AG04450 (cell line): ENCODE results near the gene ADTRP. TPM values are rescaled to one million over a fixed set of nuclear protein-coding genes. Genes with fewer than 3 reads are reported as not detected.

ENCODE experiments used
- CTCF ChIA-PET: fragments of 300-600, 350-600 bp; formaldehyde crosslinking; extraction: SDS; loops from one replicate; lab custom pipeline; 2022; ENCODE audit warnings: antibody characterized with exemption, inconsistent platforms; lab: Charles Lee
- POLR2A ChIA-PET: fragments of 350-600 bp; formaldehyde crosslinking; extraction: SDS; loops from one replicate; lab custom pipeline; 2021; ENCODE audit warnings: antibody characterized with exemption, inconsistent platforms; lab: Yijun Ruan, JAX
- DNase-seq: peaks from one replicate; pipeline ENCODE4 v3.0.0-alpha.2; 2011; ENCODE audit warnings: low read depth, low spot score
- H3K27ac ChIP-seq: one replicate; pipeline ENCODE4 v1.5.1; 2012; ENCODE audit warnings: low read depth, low read length, control low read depth
- H3K27me3 ChIP-seq: one replicate; pipeline ENCODE4 v1.6.0; 2012; ENCODE audit warnings: low read length; ENCODE audit not compliant: control insufficient read depth, insufficient read depth
- H3K4me3 ChIP-seq: 2 replicates; pipeline ENCODE4 v1.5.1; 2011; ENCODE audit warnings: mild to moderate bottlenecking, low read depth, low read length, control low read depth
- H3K9me3 ChIP-seq: 2 replicates; pipeline ENCODE4 v1.5.1; 2012; ENCODE audit warnings: low read length; ENCODE audit not compliant: control insufficient read depth, insufficient read depth
- CTCF ChIP-seq: IDR thresholded peaks from 2 replicates; pipeline ENCODE4 v1.5.1; 2011; ENCODE audit warnings: low read depth, low read length, control low read depth, inconsistent platforms
- polyA plus RNA-seq: library from polyadenylated mRNA; depleted of rRNA; stranded (reverse); fragments of >200 nt; gene quantifications from 2 replicates; pipeline ENCODE4 v1.2.3, GENCODE V29; 2011

The ADTRP gene
- polyA plus RNA-seq, 1 experiment: 0.33 TPM

GRCh38 chr6:11724286-11724685 lies 54.3 kb downstream of the ADTRP start:
- POLR2A ChIA-PET: no interaction called here
- no peaks in the 10 kb centered on the region; the same call in 1 of the 2 replicates for H3K9me3 ChIP-seq
- no peaks in the 10 kb centered on the region for H3K27me3 ChIP-seq
- no peak for TF ChIP-seq CTCF
- no peak for DNase-seq
- H3K4me3 ChIP-seq: no peak overlapping the region
- H3K27ac ChIP-seq: no peak overlapping the region
- CTCF ChIA-PET: no interaction called here

- Histone ChIP-seq H3K4me3 (no peak overlapping the region), H3K27ac (no peak overlapping the region), H3K9me3 (no peaks in the 10 kb centered on the region; the same call in 1 of the 2 replicates), H3K27me3 (no peaks in the 10 kb centered on the region)
- ChIA-PET POLR2A (no interaction called here), CTCF (no interaction called here)
- no peak for DNase-seq
- no peak for TF ChIP-seq CTCF
Observed at GRCh38 chr6:11722805-11723631, 55.6 kb downstream of the ADTRP start.

GRCh38 chr6:11722220-11722619 lies 56.4 kb downstream of the ADTRP start:
- no peak for TF ChIP-seq CTCF
- no peaks in the 10 kb centered on the region for H3K27me3 ChIP-seq
- H3K27ac ChIP-seq: no peak overlapping the region
- CTCF ChIA-PET: no interaction called here
- no peak overlapping the region for H3K4me3 ChIP-seq
- H3K9me3 ChIP-seq: no peaks in the 10 kb centered on the region; the same call in 1 of the 2 replicates
- DNase-seq: no peak
- POLR2A ChIA-PET: no interaction called here

- Histone ChIP-seq H3K9me3 (no peaks in the 10 kb centered on the region; the same call in 1 of the 2 replicates), H3K4me3 (no peak overlapping the region), H3K27me3 (no peaks in the 10 kb centered on the region), H3K27ac (no peak overlapping the region)
- DNase-seq: no peak
- no peak for TF ChIP-seq CTCF
- ChIA-PET CTCF (no interaction called here), POLR2A (no interaction called here)
Observed at GRCh38 chr6:11718463-11718862, 60.1 kb downstream of the ADTRP start.

- no peak for DNase-seq
- Histone ChIP-seq H3K4me3 (no peak overlapping the region), H3K9me3 (no peaks in the 10 kb centered on the region; the same call in 1 of the 2 replicates), H3K27ac (no peak overlapping the region), H3K27me3 (no peaks in the 10 kb centered on the region)
- ChIA-PET POLR2A (no interaction called here), CTCF (no interaction called here)
- TF ChIP-seq CTCF: no peak
Observed at GRCh38 chr6:11718031-11718430, 60.6 kb downstream of the ADTRP start.
